Lower lobe of right lung (tissue), 2 donors: ENCODE measurements around the gene HYLS1. TPM values are rescaled to one million over a fixed set of nuclear protein-coding genes. Genes with fewer than 3 reads are reported as not detected.

Source experiments
- ATAC-seq, 2 donors: fragments of 200-7000 bp; cut with Tn5 transposase; one replicate each; pipeline ENCODE4 v1.9.1; 2020 to 2022; ENCODE audit warnings: mild to moderate bottlenecking in 2 of 2, moderate library complexity in 2 of 2
- DNase-seq: peaks from one replicate; pipeline ENCODE4 v3.0.0-alpha.2; 2020
- H3K27ac ChIP-seq: fragments of 200-600 bp; one replicate; pipeline ENCODE4 v1.8.0; 2022
- H3K27me3 ChIP-seq: fragments of 200-600 bp; one replicate; pipeline ENCODE4 v1.8.0; 2022; ENCODE audit warnings: low read depth
- H3K36me3 ChIP-seq: fragments of 200-600 bp; one replicate; pipeline ENCODE4 v1.8.0; 2022; ENCODE audit warnings: mild to moderate bottlenecking
- H3K4me1 ChIP-seq: fragments of 200-600 bp; one replicate; pipeline ENCODE4 v1.8.0; 2022
- H3K4me3 ChIP-seq: fragments of 200-600 bp; one replicate; pipeline ENCODE4 v1.8.0; 2022; ENCODE audit warnings: mild to moderate bottlenecking
- H3K9me3 ChIP-seq: fragments of 200-600 bp; one replicate; pipeline ENCODE4 v1.8.0; 2022
- intact Hi-C: fragments of 100-400 bp; cut with DNase I; formaldehyde crosslinking; loops from one replicate; pipeline ENCODE4 v1.11.0; 2022
- total RNA-seq: library from RNA; stranded (reverse); fragmentation: NEBNext Ultra II Directional; extraction: Animal tissue kit (Norgen Biotek cat#: 25700); gene quantifications from one replicate; pipeline ENCODE4 v1.2.1, GENCODE V29; 2021
- TF ChIP-seq, protein P1 (sequence below): fragments of 200-600 bp; IDR thresholded peaks from one replicate; pipeline ENCODE4 v1.8.0; 2022; ENCODE audit warnings: antibody characterized with exemption, mild to moderate bottlenecking
- donor health status: DM: no; HTN: yes; CAD: no; lungs with severe emphysema.

The HYLS1 gene
- total RNA-seq, 1 donor from 2014 or later = 4.5 TPM

DNA sequence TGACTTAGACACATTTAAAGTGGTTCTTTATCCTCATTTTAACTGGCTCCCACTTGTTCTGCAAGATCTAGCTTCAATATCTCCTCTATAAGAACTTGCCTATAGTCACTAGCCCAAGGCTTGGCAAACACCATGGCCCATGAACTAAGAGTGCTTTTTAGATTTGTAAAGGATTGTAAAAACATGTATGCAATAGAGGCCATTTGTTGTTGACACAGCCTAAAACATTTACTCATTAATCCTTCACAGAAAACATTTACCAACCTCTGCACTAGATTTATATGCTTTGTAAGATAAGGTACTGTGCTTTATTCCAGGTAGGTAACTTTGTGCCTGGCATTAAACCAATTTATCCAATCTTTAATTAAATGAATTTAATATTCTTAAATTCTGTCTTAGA, 5.5 kb downstream of the HYLS1 start:
- DNase-seq (no peak), ATAC-seq (no peak)
- Histone ChIP-seq H3K27me3 (no peaks in the 10 kb centered on the region), H3K36me3 (peaks cover 51% of the 10 kb centered on the region), H3K4me1 (peaks cover 10% of the 10 kb centered on the region), H3K4me3 (no peak overlapping the region), H3K27ac (no peak overlapping the region), H3K9me3 (no peaks in the 10 kb centered on the region)
- TF ChIP-seq, protein P1, sequence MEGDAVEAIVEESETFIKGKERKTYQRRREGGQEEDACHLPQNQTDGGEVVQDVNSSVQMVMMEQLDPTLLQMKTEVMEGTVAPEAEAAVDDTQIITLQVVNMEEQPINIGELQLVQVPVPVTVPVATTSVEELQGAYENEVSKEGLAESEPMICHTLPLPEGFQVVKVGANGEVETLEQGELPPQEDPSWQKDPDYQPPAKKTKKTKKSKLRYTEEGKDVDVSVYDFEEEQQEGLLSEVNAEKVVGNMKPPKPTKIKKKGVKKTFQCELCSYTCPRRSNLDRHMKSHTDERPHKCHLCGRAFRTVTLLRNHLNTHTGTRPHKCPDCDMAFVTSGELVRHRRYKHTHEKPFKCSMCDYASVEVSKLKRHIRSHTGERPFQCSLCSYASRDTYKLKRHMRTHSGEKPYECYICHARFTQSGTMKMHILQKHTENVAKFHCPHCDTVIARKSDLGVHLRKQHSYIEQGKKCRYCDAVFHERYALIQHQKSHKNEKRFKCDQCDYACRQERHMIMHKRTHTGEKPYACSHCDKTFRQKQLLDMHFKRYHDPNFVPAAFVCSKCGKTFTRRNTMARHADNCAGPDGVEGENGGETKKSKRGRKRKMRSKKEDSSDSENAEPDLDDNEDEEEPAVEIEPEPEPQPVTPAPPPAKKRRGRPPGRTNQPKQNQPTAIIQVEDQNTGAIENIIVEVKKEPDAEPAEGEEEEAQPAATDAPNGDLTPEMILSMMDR = no peak
- intact Hi-C loops = no loop called here

DNA sequence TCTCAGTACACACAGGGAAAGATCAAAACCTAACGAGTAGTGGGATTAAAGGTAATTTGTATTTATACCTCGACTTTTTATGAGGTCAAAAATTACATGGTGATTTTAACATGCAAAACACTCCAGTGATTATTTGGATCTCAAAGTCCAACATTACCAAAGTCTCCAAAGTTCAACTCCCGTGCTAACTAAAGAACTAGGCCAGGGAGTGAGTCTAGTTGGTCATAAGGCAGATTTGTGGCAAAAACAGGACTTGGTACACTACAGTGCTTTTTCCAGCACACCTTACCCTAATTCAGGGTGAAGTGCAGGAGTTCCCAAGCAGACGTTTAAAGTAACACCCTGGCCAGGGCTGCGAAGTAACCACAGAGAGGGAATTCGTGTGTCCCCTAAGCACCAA, 14.4 kb downstream of the HYLS1 start:
- H3K4me3 ChIP-seq = peak overlapping the region; percentile 73
- H3K27ac ChIP-seq = no peak overlapping the region
- H3K4me1 ChIP-seq = peaks cover 19% of the 10 kb centered on the region
- H3K27me3 ChIP-seq = peaks cover 30% of the 10 kb centered on the region
- no peak for DNase-seq
- TF ChIP-seq, protein P1 = no peak
- peaks cover 19% of the 10 kb centered on the region for H3K36me3 ChIP-seq
- H3K9me3 ChIP-seq = no peaks in the 10 kb centered on the region
- intact Hi-C loops = no loop called here
- no peak for ATAC-seq

DNA sequence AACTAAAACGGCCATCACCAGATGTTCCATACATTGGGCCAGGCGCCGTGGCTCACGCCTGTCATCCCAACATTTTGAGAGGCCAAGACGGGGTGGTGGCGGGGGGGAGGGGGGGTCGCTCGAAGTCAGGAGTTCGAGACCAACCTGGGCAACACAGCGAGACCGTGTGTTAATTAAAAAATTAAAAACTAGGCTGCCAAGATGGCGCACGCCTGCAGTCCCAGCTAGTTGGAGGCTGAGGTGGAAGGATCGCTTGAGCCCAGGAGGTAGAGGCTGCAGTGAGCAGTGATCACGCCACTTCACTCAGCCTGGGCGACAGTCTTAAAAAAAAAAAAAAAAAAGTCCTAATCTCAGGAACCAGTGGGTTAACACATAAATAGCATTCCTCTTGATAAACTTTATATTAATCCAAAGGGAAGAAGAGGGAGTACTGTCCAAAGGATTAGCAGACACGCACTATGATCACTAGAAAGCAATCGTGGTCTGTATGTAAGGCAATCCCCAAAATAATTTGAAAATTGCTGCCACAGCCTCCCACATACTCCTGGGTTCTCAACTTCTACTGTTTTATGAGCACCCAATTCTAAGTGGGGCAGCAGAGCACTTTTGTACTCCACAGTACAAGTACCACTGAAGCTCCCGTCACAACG, 14.9 kb downstream of the HYLS1 start:
- H3K4me1 ChIP-seq = peaks cover 19% of the 10 kb centered on the region
- peaks cover 32% of the 10 kb centered on the region for H3K27me3 ChIP-seq
- ATAC-seq (peak; percentile 4 to 26), DNase-seq (no peak)
- peaks cover 19% of the 10 kb centered on the region for H3K36me3 ChIP-seq
- peak overlapping the region; percentile 73 for H3K4me3 ChIP-seq
- TF ChIP-seq, protein P1 = no peak
- intact Hi-C loops = no loop called here
- H3K9me3 ChIP-seq = no peaks in the 10 kb centered on the region
- peak overlapping the region; percentile 79 for H3K27ac ChIP-seq

DNA sequence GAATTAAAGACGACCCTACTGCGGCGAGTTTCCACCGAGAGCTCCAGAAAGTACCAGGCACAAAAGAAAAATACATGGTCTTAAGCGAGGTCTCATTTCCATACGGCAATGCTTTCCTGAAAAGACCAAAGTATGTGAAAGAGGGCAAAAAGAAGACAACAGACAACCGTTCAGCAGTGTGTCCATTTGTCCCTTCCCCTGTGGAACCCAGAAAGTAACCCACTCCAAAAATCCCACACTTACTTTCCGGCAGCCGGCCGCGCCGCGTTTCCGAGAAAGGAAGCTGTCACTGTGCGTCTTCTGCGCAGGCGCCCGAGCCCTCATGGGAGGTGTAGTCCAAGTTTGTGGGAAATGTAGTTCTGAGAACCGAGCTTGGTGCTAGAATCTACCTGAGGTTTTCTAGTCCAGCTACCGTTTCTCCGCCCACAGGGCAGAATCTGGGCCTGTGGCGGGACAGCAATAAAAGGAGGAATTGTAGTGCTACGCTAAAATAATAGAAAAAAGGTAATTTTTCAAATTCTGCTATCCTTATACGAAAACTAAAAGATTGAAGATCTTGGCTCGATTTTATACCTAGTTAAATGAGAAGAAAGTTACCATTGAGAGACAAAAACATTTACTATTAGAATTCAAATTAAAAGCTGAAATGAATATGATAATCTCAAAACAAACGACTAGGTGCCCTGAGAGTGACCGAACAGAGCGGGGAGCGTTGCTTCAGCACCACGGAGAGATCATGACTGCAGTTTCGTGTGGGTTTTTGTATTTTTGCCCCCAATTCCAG, 15.7 kb downstream of the HYLS1 start, which contains the start of gene PUS3:
TSS of gene PUS3 (minus strand) at position 280 of the 784 bp plus-strand sequence. CDS start 6,922 bp downstream, outside the sequence.
- no peaks in the 10 kb centered on the region for H3K9me3 ChIP-seq
- DNase-seq (peak; percentile 95), ATAC-seq (peak; percentile 95 to 98)
- H3K36me3 ChIP-seq = peaks cover 14% of the 10 kb centered on the region
- peaks cover 19% of the 10 kb centered on the region for H3K4me1 ChIP-seq
- H3K27me3 ChIP-seq = peaks cover 32% of the 10 kb centered on the region
- peak within 1 kb of the TSS; percentile 73 for H3K4me3 ChIP-seq
- TF ChIP-seq, protein P1 = no peak
- H3K27ac ChIP-seq = peak within 1 kb of the TSS; percentile 79
- intact Hi-C loops = no loop called here

DNA sequence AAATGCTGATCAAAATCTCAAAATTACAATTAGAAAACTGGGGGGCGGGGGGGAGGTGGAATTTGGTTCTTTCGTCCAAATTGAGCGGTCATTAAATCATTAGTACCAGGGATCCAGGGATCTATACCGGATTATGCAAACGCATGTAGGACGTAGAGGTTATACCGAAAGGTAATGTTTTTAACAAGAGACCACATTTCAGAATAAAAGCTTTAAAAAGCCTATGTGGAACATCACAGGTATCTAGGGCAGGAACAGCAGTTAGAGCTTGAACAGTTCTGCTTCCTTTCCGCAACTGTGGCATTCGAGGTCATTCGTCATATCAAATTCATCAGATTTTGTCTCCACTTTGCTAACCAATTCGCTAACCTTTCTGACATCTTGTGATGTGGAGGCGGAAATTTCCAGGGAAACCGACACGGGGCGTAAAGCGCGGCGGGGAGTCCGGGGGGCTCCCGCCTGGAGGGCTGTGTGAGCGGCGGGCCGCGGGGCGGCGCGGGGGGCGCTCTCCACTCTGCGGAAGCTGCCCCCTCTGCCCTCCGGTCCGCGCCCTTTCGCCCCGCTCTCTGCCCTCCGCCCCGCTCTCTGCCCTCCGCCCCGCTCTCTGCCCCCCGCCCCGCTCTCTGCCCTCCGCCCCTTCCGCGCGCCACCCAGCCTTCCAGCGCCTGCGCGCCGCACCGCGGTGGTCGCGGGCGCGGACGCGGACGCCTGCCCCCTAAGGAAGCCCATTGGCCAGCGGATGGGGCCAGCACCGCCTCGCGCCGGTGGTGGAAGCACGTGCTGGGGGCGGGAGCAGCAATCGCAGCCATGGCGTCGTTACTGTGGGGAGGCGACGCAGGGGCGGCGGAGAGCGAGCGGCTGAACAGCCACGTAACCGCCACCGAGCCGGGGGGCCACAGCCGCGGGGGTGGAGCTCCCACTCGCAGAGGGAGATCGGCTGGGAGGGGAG, 16.5 kb downstream of the HYLS1 start, which contains the start of gene DDX25:
TSS of gene DDX25 (plus strand) at position 798 of the 949 bp plus-strand sequence. CDS start at position 808, 10 bp downstream.
- Histone ChIP-seq H3K9me3 (no peaks in the 10 kb centered on the region), H3K27me3 (peaks cover 32% of the 10 kb centered on the region), H3K36me3 (peaks cover 13% of the 10 kb centered on the region), H3K27ac (no peak within 1 kb of the TSS), H3K4me3 (peak within 1 kb of the TSS; percentile 73), H3K4me1 (peaks cover 19% of the 10 kb centered on the region)
- ATAC-seq (peak in 1 of 2 donors; percentile 12), DNase-seq (no peak)
- TF ChIP-seq, protein P1 = no peak
- intact Hi-C loops = no loop called here
